ENCODE measurements around the gene TRIM25.

TRIM25 gene

GRCh38 chr17:56885312-56885657, 28.6 kb downstream of the TRIM25 start:
- no peak for TF ChIP-seq CTCF (conservative IDR thresholded peaks at IDR 0.05)
- no peak overlapping the region for H3K27ac ChIP-seq

GRCh38 chr17:56884483-56885311, 29.2 kb downstream of the TRIM25 start:
- H3K27ac ChIP-seq: no peak overlapping the region
- TF ChIP-seq CTCF (conservative IDR thresholded peaks at IDR 0.05): no peak

- no peak for TF ChIP-seq CTCF (conservative IDR thresholded peaks at IDR 0.05)
- H3K27ac ChIP-seq: no peak overlapping the region
These were observed 30.2 kb downstream of the TRIM25 start for GRCh38 chr17:56883616-56884015.

DNA sequence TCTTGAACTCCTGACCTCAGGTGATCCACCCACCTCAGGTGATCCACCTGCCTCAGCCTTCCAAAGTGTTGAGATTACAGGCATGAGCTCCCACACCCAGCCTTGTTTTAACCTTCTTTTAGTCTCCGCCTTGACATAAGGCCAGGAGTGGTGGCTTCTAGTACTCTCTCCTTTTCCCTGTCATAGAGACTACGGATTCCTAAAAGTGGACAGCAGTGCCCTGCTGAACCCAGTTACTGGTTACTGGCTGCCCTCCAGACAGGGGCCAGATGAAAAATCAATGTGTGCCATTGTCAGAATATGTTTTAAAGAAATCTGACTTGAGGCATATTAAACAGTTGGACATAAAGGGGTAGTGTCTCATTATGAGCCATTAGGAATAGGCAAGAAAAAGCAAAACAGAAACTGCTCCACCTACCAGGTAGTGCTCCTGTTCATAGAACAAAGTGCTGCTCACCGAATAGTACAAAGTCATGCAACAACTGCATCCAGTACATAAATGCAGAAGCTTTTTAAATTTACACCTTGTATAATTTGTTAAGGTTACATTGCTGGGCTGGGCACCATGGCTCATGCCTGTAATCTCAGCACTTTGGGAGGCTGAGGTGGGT, 32.1 kb downstream of the TRIM25 start:
- TF ChIP-seq CTCF (conservative IDR thresholded peaks at IDR 0.05): no peak
- H3K27ac ChIP-seq: no peak overlapping the region

- H3K27ac ChIP-seq: no peak overlapping the region
- no peak for TF ChIP-seq CTCF (conservative IDR thresholded peaks at IDR 0.05)
These were observed 33.3 kb downstream of the TRIM25 start for GRCh38 chr17:56880571-56880970.

DNA sequence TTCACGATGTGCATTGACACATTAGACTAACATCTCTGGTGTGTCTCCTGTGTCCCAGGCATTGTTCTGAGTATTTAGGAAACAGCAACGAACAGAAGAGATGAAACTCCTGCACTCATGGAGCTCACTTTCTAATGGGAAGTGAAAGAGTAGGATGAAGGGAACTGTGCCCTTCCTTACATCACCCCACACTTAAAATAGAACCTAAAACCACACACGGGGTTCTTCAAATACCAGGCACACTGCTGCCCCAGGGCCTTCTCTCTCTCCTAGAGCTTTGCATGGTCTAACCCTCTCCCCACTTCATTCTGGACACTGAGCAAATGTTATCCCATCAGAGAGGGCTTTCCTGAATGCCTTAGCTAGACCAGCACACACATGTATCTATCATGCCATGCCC, 33.7 kb downstream of the TRIM25 start:
- TF ChIP-seq CTCF (conservative IDR thresholded peaks at IDR 0.05): no peak
- no peak overlapping the region for H3K27ac ChIP-seq

DNA sequence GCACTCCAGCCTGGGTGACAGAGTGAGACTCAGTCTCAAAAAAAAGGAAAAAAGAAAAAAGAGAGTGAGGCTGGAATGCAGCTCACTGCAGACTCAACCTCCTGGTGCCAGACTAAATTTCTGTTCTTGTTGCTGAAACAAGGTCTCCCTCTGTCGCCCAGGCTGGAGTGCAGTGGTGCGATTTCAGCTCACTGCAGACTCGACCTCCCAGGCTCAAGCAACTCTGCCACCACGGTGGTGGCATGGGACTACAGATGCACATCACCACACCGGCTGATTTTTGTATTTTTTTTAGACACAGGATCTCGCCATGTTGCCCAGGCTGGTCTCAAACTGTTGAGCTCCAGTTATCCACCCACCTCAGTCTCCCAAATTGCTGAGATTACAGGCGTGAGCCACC, 34.6 kb downstream of the TRIM25 start:
- H3K27ac ChIP-seq: no peak overlapping the region
- no peak for TF ChIP-seq CTCF (conservative IDR thresholded peaks at IDR 0.05)
